Left forelimb (tissue), 1 donor: Measurements from ENCODE around the gene TBK1.
"Not testable (repeated sequence)": the region's sequence is repeated elsewhere in the genome, so short reads cannot be mapped to it uniquely, and the experiment has no call there.

Experiments used
- DNase-seq: peaks from one replicate; pipeline ENCODE4 v3.0.0-alpha.2; 2018; ENCODE audit warnings: low spot score

TBK1 gene

DNA sequence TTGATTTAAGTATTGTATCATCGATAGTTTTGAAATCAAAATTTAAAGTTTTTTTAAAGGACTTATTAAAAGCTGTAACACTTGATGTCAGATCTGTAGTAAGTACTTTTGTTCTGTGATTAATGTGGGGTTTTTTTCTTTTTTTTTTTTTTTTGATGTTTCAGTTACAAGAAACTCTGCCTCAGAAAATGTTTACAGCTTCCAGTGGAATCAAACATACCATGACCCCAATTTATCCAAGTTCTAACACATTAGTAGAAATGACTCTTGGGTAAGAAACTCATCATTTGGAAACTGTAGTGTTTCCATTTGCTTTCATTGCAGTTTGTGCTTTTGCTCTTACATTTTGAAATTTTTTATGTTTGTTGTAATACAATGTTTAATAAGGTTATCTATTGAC lies 45.6 kb downstream of the TBK1 start:
- DNase-seq: no peak

DNA sequence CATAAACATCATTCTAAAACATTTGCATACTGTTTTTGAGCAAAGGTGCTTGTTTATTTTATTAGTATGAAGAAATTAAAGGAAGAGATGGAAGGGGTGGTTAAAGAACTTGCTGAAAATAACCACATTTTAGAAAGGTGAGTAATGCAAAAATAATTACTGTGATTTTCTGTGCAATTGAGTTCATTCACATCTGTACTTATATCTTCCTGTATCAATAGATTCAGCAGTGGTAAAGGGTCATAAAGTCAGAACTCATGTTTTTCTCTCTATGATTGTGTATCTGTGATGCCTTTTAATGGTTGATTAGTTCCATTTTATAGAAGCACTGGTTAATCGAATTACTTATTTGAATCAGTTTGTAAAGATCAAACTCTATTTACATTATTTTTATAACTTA lies 46.0 kb downstream of the TBK1 start:
- DNase-seq: no peak

DNA sequence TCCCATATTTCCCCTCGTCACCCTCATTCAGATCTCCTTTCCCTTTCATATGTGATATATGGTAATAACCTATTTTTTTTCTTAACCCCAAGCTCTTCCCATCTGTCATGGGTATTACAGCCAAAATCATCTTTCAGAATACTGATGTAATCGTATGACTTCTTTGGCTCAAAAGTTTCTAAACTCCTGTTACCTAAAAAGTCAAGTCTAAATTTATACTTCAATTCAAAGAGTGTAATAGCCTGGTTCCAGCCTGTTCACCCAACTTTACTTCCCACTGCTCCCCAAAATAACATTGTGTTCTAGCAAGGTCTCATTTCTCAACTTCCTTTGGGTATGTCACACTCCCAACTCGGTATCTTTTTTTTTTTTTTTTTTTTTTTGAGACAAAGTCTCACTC lies 48.5 kb downstream of the TBK1 start:
- no peak for DNase-seq

DNA sequence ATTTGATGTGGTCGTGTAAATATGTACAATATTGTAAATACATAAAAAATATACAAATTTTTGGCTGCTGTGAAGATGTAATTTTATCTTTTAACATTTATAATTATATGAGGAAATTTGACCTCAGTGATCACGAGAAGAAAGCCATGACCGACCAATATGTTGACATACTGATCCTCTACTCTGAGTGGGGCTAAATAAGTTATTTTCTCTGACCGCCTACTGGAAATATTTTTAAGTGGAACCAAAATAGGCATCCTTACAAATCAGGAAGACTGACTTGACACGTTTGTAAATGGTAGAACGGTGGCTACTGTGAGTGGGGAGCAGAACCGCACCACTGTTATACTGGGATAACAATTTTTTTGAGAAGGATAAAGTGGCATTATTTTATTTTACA lies 49.6 kb downstream of the TBK1 start:
- no peak for DNase-seq

DNA sequence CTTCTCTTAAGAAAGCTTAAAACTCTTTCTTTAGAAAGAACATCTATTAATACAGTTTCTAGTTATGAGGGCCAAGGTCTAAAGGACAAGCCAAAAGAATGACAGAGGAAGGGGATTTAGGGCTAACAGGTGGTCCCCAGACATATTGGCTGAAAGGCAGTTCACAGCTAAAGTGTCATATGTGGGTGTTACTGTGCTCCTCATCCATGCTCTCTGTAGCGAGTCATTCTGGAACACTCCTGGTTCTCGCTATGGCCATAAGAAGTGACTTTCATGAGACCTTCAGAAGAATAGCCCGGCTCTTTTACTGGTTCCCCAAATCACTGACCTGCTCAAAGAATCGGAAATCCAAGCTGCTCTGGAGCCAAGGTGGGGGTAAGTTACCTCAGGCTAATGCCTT lies 55.0 kb downstream of the TBK1 start:
- DNase-seq: no peak

DNA sequence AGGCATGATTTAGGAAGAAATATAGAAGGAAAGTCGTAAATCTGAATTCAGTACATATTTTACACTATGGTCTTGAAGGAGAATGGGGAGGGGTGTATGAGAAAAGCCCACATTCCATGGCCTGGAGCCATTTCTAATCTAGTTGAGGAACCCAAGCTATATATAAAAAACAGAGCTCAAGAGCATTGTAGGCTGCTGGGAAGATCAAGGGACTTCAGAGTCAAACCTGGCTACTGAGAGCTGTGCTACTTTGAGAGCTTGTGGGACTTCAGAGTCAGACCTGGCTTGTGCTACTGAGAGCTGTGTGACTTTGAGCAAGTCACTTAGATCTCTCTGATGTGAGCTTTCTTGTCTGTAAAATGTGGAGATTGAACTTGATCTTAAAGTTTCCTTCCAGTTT lies 58.7 kb downstream of the TBK1 start:
- no peak for DNase-seq

DNA sequence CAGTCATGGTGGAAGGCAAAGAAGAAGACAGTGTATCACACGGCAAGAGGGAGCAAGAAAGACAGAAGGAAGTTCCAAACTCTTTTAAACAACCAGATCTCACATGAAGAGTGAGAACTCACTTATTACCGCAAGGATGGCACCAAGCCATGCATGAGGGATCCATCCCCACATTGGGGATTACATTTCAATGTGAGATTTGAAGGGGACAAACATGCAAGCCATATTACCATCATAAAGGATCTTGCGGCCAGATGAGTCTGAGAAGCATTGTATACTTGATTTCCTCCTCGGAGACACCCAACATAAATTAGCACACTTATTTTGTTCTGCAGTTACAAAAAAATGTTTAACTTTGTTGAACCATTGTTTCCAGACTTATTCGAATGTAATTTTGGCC lies 66.5 kb downstream of the TBK1 start:
- DNase-seq: no peak

DNA sequence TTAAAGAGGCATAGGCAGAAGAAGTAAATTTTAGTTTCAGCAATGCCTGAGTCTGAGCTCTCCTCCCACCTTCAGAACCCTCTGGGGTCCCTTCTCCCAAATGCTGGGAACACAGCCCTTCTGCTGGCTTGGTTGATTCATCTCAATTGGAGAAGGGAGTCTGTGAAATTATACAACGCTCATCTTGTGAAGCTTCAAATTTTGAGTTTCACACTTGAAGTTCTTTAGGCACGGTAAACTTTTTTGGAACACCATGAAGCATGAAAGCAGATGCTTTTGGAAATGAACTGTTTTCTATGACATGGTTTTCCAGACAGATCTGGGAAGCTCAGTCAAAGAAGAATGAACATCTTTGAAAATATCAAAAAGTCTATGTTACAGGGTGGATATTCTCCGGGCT lies 69.9 kb downstream of the TBK1 start:
- no peak for DNase-seq

DNA sequence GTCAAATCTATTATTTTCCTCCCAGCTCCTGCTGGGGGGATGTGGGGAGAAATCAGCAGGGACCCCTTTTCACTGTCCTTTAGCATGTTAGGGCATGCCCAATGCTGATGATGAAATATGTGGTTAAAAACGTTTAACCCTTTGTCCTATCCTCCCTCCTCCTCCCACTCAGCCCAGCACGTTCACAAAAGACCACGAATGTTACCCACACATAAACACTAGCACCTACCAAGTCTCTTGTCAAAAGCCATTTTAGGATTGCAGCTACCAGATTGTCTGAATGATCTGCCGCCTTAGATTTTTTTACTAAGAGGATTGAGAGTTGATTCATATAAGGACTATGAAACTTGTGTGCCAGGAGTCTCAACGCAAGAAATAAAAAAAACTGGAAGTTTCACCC lies 70.4 kb downstream of the TBK1 start:
- no peak for DNase-seq

DNA sequence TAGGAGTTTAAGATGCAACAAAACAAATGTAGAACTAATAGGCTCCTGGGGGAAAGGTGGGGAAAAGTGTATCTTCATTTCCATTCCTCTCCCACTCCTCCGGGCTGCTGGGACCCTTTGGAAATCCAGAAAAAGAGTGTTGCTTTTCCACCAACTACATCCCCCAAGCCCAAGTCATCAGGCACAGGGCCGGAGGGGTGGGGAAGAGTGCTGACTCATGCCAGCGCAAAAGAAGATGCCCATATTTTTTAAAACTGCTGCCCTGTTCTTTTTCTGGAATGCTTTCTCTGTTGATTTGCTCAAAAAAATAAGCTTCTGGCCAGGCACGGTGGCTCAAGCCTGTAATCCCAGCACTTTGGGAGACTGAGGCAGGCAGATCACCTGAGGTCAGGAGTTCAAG lies 70.9 kb downstream of the TBK1 start:
- DNase-seq: no peak

DNA sequence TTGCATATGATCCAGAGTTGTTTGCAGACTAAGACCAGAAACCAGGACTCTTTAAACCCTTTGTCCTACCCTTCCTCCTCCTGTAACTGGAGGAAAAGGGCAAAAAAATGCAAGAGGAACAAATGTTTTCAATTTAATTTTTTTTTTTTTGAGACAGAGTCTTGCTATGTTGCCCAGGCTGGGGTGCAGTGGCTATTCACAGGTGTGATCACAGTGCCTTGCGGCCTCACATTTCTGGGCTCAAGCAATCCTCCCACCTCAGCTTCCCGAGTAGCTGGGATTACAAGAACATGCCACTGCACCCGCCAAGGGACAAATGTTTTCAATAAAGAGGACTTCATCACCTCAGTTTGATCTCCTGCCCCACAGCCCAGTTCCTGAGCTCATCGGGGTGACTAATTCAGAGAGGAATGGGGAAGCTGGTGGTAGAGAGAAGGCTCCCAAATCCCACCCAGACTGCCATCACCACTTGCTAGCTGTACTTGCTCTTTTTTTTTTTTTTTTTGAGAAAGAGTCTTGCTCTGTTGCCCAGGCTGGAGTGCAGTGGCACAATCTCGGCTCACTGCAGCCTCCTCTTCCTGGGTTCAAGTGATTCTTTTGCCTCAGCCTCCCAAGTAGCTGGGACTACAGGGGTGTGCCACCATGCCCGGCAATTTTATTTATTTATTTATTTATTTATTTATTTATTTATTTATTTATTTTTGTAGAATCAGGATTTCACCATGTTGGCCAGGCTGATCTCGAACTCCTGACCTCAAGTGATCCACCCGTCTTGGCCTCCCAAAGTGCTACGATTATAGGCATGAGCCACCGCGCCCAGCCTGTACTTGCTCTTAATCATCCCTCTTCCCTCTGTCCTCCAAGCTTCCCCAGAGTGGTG lies 71.9 kb downstream of the TBK1 start:
- DNase-seq: not testable (repeated sequence)

DNA sequence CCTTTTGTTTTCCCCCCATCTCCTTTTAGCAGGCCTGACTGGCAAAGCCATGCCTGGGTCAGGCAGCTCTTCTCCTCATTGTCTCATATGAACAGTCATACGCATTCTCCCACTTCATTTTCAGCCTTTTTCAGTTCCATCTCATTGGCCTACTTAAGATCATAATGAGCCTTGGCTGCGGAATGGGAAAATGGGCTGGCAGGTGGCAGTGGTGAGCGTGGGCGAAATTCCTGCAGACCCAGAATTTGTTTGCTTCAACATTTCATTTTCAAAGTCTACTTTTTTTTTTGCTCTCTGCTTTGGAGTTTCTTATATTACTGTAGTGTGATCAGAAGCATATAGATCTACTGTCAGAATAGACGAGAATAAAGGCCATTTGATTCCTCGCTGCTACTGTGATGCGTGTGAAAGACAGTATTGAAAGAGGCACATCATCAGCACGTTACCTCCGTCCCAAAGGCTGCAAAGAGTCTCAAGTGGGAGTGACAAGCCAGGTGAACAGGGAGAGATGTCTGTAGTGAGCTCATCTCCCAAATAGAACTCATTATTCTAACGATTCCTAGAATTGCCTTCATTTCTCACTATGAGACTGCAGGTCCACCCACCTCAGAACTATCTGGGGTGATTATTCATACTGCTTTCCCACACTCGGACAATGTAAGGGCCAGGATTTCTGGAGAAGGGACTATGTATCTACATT lies 73.7 kb downstream of the TBK1 start:
- DNase-seq: no peak

DNA sequence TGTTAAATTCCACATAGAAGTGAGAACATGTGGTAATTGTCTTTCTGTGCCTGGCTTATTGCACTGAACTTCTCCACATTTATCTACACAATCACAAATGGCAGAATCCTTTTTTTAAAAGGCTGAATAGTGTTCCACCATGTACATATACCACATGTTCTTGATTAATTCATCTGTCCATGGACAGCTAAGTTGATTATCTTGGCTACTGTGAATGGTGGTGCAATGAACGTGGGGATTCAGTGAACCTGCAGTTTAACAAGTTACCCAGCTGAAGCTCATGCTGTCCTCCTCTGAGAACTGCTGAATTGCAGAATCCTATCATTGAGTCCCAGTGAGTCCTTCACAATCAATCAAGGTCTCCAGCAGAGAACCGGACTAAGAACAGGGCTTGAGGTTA lies 74.9 kb downstream of the TBK1 start:
- DNase-seq: no peak

DNA sequence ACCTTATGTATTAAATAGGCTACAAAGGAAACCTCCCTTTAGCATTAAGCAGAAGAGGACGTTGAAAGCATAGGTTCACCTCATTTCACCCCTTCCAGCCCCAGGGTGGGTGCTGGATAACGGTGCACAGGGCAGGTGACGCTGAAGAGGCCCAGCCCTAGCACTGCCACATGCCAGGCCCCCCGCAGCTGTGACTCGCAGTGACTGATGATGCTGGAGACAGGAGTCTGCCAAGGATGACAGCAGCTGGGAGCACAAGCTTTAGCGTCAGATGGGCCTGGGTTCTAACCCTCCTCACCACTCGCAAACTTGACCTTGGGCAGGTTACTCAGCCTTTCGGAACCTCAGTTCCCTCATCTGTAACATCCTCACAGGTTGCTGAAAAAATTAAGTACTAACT lies 76.7 kb downstream of the TBK1 start:
- DNase-seq: no peak

DNA sequence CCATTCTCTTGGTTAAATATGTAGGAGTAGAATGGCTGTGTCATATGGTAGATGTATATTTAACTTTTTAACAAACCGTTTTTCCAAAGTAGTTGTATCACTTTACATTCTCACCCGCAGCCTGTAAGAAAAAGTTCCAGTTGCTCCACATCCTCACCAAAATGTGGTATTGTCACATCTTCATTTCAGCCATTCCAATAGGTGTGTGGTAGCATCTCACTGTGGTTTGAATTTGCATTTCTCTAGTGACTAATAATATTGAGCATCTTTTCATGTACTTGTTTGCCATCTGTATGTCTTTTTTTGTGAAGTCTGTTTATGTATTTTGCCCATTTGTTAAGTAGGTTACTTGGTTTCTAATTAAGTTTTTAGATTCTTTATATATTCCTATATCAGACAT lies 78.6 kb downstream of the TBK1 start:
- no peak for DNase-seq

DNA sequence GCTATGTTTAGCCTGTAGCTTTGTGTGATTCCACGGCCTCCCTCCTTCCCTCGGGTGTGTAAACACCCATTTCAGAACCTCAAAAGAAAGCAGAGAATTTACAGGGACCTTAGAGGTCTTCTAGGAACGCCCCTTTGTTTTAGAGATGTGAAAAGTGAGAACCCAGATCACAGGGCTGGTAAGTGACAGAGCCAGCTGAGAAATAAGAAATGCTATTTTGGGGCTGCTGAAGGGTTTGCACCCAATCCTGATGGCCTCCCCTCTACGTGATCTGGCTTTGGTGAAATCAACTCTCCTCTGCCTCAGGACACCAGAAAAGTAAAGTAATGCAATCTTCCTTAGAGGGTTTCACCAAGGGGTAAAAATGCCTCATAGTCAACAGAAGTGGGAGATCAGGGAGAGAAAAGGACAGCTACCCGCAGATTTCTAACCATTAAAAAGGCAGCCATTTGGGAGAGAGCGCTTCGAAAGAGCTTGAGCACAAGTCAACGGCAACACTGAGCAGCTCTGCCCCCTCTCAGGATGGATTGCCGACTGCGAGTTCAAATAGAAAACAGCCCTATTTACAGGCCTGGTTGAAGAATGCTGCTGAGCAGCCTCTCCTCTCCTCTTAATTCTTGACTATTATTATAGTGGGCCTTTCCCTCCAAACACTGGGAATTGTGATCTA lies 79.9 kb downstream of the TBK1 start:
- DNase-seq: no peak

DNA sequence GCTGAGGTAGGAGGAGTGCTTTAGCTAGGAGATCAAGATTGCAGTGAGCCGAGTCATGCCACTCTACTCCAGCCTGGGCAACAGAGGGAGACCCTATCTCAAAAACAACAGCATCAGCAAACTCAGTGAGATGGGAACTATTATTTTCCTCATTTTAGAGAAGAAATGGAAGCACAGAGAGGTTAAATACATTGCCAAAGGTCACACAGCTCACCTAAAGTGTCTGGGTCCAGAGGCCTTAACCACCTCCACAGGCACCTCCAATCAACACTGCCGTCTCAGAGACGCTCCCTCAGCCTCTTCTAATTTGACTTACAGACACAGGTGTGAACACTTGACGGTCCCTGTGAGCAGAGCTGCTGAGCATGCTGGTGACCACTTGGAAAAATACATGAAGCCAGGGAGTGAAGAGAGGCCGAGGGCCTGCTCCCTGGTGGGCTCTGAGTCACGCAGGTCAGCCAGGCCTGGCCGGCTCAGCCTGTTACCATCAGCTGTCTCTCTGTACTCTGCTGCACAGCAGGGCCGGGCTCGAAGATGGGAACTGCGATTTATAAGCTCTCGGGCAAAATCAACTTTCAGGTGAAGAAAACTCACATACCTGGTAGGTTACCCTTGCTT lies 80.9 kb downstream of the TBK1 start:
- DNase-seq: no peak

DNA sequence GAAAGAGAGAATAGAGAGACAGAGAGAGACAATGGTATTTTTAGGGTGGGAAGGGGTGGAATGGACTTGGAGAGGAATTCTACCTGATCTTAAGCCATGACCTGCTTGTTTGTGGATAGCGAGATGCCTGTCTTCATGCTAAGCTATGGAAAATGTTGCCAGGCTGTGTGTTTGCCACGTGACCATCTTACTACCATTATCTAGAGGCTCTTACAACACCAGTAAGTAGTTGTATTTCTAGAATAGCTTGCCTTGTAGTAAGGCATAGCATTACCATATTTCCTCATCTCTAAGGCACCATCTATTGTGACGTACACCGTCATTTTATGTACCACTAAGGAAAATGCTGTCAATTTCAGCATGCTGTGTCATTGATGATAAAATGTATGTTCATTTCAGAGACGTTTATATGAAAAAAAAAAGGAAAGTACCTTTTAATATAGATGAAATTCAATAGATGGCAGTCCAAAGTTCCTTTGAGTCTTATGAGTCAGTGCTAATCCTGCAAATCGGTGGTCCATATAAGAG lies 82.8 kb downstream of the TBK1 start:
- no peak for DNase-seq

DNA sequence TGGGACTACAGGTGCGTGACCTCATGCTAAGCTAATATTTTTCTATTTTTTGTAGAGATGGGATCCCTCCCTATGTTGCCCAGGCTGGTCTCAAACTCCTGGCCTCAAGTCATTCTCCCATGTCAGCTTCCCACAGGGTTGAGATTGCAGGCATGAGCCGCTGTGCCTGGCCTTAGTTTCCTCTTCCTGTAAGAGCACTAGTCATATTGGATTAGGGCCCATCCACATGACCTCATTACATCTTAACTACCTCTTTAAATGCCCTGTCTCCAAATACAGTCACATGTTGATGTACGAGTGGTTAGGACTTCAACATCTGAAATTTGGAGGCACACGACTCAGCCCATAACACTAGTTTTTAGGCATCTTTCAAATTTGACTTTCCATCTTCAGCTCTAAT lies 86.2 kb downstream of the TBK1 start:
- DNase-seq: no peak

DNA sequence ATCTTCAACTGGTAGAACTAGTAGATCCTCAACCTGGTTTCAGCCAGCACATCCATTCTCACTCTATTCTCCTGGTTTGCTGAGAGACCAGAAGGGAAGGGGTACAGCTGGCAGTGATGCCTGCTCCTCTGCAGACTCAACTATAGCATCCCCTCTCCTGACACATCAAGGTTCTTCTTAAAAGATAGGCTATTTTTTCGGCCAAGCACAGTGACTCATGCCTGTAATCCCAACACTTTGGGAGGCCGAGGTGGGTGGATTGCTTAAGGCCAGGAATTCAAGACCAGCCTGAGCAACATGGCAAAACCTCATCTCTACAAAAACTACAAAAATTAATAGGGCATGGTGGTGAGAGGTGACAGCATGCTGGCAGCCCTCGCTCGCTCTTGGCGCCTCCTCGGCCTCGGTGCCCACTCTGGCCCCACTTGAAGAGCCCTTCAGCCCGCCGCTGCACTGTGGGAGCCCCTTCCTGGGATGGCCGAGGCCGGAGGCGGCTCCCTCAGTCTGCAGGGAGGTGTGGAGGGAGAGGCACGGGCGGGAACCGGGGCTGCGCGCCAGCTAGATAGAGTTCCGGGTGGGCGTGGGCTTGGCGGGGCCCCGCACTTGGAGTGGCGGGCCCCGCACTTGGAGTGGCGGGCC lies 90.6 kb downstream of the TBK1 start:
- DNase-seq: not testable (repeated sequence)

DNA sequence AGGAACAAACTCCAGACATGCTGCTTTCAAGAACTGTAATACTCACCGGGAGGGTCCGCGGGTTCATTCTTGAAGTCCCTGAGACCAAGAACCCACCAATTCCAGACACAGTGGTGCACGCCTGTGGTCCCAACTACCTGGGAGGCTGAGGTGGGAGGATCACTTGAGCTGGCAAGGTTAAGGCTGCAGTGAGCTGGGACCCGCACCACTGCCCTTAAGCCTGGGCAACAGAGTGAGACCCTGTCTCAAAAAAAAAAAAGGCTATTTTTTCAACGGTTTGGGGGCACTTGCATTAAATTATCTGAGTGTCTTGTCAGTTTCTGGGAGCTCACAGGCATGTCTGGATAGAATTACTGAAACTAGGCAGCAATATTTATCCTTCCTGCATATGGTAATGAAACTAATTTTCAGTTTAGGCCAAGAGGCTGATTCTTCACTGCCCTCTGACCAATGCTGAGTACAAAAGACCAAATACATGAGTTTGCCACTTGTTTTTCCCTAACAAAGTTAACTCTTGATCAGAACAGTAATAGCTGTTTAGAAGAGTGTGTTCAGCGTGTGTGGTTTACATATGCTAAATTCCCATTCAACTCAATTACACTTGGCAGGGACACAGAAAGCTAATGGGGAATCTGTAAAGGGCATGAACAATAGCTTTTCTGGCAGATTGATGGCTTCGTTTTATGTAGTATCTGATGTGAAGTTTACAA lies 92.6 kb downstream of the TBK1 start:
- no peak for DNase-seq

DNA sequence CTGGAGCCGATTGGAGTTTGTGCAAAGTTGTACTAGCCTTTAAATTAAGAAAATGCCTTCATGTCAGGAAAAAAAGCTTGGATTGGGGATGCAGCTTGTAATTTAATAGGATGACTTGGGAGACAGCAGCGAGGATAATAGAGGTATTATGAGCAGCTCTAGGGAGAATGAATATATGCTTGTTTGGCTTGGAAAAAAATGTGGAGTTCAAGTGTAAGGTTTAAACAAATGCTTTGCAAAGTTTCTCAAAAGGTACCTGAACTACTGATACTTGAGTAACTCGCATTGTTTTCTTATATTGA lies 93.1 kb downstream of the TBK1 start:
- DNase-seq: no peak
